Measurements from ENCODE around the gene ST3GAL2.

ST3GAL2 gene

GRCh38 chr16:70438969-70439862, at the start of gene ST3GAL2:
ST3GAL2 (minus strand) TSS chr16:70439100; CDS start chr16:70398530, 40,570 bp downstream.
- H3K27ac Mint-ChIP-seq = peak within 1 kb of the TSS; percentile 91
- peak within 1 kb of the TSS; percentile 98 for H3K4me3 Mint-ChIP-seq
- no peaks in the 10 kb centered on the region for H3K27me3 Mint-ChIP-seq
- intact Hi-C loops (cut with micrococcal nuclease) = loop anchor here (1.0 kb wide), 1 partner anchor 15 kb away; the partner anchor contains the start of gene FCSK
- H3K9me3 Mint-ChIP-seq = no peaks in the 10 kb centered on the region
- H3K4me1 Mint-ChIP-seq (ENCODE audit: low read depth) = peaks cover 46% of the 10 kb centered on the region
- peaks cover 26% of the 10 kb centered on the region for H3K36me3 Mint-ChIP-seq (ENCODE audit: low read depth)

- Mint-ChIP-seq H3K4me3 (no peak overlapping the region), H3K4me1 (ENCODE audit: low read depth) (no peaks in the 10 kb centered on the region), H3K27me3 (no peaks in the 10 kb centered on the region), H3K27ac (no peak overlapping the region), H3K9me3 (no peaks in the 10 kb centered on the region), H3K36me3 (ENCODE audit: low read depth) (peaks cover 95% of the 10 kb centered on the region)
- intact Hi-C loops (cut with micrococcal nuclease) = no loop called here
These were observed 46.0 kb upstream of the ST3GAL2 start for GRCh38 chr16:70484867-70485266.

- Mint-ChIP-seq H3K4me1 (ENCODE audit: low read depth) (peaks cover 9% of the 10 kb centered on the region), H3K36me3 (ENCODE audit: low read depth) (peaks cover 95% of the 10 kb centered on the region), H3K27ac (no peak overlapping the region), H3K9me3 (no peaks in the 10 kb centered on the region), H3K4me3 (no peak overlapping the region), H3K27me3 (no peaks in the 10 kb centered on the region)
- intact Hi-C loops (cut with micrococcal nuclease) = no loop called here
These were observed 44.5 kb upstream of the ST3GAL2 start for GRCh38 chr16:70483426-70483825.

- Mint-ChIP-seq H3K27me3 (no peaks in the 10 kb centered on the region), H3K27ac (no peak overlapping the region), H3K4me1 (ENCODE audit: low read depth) (peaks cover 11% of the 10 kb centered on the region), H3K4me3 (no peak overlapping the region), H3K9me3 (no peaks in the 10 kb centered on the region), H3K36me3 (ENCODE audit: low read depth) (peaks cover 95% of the 10 kb centered on the region)
- intact Hi-C loops (cut with micrococcal nuclease) = no loop called here
These were observed 43.7 kb upstream of the ST3GAL2 start for GRCh38 chr16:70482624-70483023.

GRCh38 chr16:70481929-70482536, 43.1 kb upstream of the ST3GAL2 start:
- intact Hi-C loops (cut with micrococcal nuclease) = no loop called here
- Mint-ChIP-seq H3K4me1 (ENCODE audit: low read depth) (peaks cover 11% of the 10 kb centered on the region), H3K9me3 (no peaks in the 10 kb centered on the region), H3K36me3 (ENCODE audit: low read depth) (peaks cover 90% of the 10 kb centered on the region), H3K27ac (no peak overlapping the region), H3K4me3 (no peak overlapping the region), H3K27me3 (no peaks in the 10 kb centered on the region)

- no peak overlapping the region for H3K27ac Mint-ChIP-seq
- H3K36me3 Mint-ChIP-seq (ENCODE audit: low read depth) = peaks cover 86% of the 10 kb centered on the region
- intact Hi-C loops (cut with micrococcal nuclease) = no loop called here
- H3K4me3 Mint-ChIP-seq = no peak overlapping the region
- H3K4me1 Mint-ChIP-seq (ENCODE audit: low read depth) = peaks cover 11% of the 10 kb centered on the region
- no peaks in the 10 kb centered on the region for H3K9me3 Mint-ChIP-seq
- H3K27me3 Mint-ChIP-seq = no peaks in the 10 kb centered on the region
These were observed 41.5 kb upstream of the ST3GAL2 start for GRCh38 chr16:70480127-70481105.

GRCh38 chr16:70478912-70479341, 40.0 kb upstream of the ST3GAL2 start:
- Mint-ChIP-seq H3K4me3 (no peak overlapping the region), H3K27ac (peak overlapping the region; percentile 57)
- intact Hi-C loops (cut with micrococcal nuclease) = no loop called here

GRCh38 chr16:70478169-70478568, 39.3 kb upstream of the ST3GAL2 start:
- H3K36me3 Mint-ChIP-seq (ENCODE audit: low read depth) = peaks cover 91% of the 10 kb centered on the region

More at GRCh38 chr16:70478912-70479341, 40.0 kb upstream of the ST3GAL2 start:
- Mint-ChIP-seq H3K27me3 (no peaks in the 10 kb centered on the region), H3K4me1 (ENCODE audit: low read depth) (peaks cover 11% of the 10 kb centered on the region), H3K9me3 (no peaks in the 10 kb centered on the region), H3K36me3 (ENCODE audit: low read depth) (peaks cover 91% of the 10 kb centered on the region)

GRCh38 chr16:70476272-70477020, 37.5 kb upstream of the ST3GAL2 start:
- no peak overlapping the region for H3K27ac Mint-ChIP-seq
- H3K9me3 Mint-ChIP-seq = no peaks in the 10 kb centered on the region
- H3K4me3 Mint-ChIP-seq = no peak overlapping the region
- peaks cover 84% of the 10 kb centered on the region for H3K36me3 Mint-ChIP-seq (ENCODE audit: low read depth)
- peaks cover 16% of the 10 kb centered on the region for H3K4me1 Mint-ChIP-seq (ENCODE audit: low read depth)
- intact Hi-C loops (cut with micrococcal nuclease) = no loop called here
- no peaks in the 10 kb centered on the region for H3K27me3 Mint-ChIP-seq

More at GRCh38 chr16:70478169-70478568, 39.3 kb upstream of the ST3GAL2 start:
- H3K4me1 Mint-ChIP-seq (ENCODE audit: low read depth) = peaks cover 11% of the 10 kb centered on the region
- H3K9me3 Mint-ChIP-seq = no peaks in the 10 kb centered on the region
- H3K4me3 Mint-ChIP-seq = no peak overlapping the region
- H3K27me3 Mint-ChIP-seq = no peaks in the 10 kb centered on the region
- peak overlapping the region; percentile 57 for H3K27ac Mint-ChIP-seq
- intact Hi-C loops (cut with micrococcal nuclease) = no loop called here

GRCh38 chr16:70475054-70475871, 36.4 kb upstream of the ST3GAL2 start:
- Mint-ChIP-seq H3K36me3 (ENCODE audit: low read depth) (peaks cover 72% of the 10 kb centered on the region), H3K27me3 (no peaks in the 10 kb centered on the region), H3K4me1 (ENCODE audit: low read depth) (peaks cover 26% of the 10 kb centered on the region), H3K4me3 (no peak overlapping the region), H3K9me3 (no peaks in the 10 kb centered on the region), H3K27ac (no peak overlapping the region)
- intact Hi-C loops (cut with micrococcal nuclease) = no loop called here

- H3K27me3 Mint-ChIP-seq = no peaks in the 10 kb centered on the region
- peaks cover 26% of the 10 kb centered on the region for H3K4me1 Mint-ChIP-seq (ENCODE audit: low read depth)
- peaks cover 64% of the 10 kb centered on the region for H3K36me3 Mint-ChIP-seq (ENCODE audit: low read depth)
- no peak overlapping the region for H3K27ac Mint-ChIP-seq
- intact Hi-C loops (cut with micrococcal nuclease) = no loop called here
- H3K4me3 Mint-ChIP-seq = no peak overlapping the region
- H3K9me3 Mint-ChIP-seq = no peaks in the 10 kb centered on the region
These were observed 35.6 kb upstream of the ST3GAL2 start for GRCh38 chr16:70474320-70475053.

Data from dendritic cell treated with granulocyte-macrophage colony-stimulating factor and Interleukin-4, amounts not matched to agents 40 ng/mL and 50 ng/mL, for 4 days (primary cell).